ENCODE data around the gene FBXO4. TPM values are rescaled to one million over a fixed set of nuclear protein-coding genes. Genes with fewer than 3 reads are reported as not detected.

FBXO4 gene
- total RNA-seq, 4 donors from 2014 or later = 6.6 to 11.3 (median 8.8) TPM

DNA sequence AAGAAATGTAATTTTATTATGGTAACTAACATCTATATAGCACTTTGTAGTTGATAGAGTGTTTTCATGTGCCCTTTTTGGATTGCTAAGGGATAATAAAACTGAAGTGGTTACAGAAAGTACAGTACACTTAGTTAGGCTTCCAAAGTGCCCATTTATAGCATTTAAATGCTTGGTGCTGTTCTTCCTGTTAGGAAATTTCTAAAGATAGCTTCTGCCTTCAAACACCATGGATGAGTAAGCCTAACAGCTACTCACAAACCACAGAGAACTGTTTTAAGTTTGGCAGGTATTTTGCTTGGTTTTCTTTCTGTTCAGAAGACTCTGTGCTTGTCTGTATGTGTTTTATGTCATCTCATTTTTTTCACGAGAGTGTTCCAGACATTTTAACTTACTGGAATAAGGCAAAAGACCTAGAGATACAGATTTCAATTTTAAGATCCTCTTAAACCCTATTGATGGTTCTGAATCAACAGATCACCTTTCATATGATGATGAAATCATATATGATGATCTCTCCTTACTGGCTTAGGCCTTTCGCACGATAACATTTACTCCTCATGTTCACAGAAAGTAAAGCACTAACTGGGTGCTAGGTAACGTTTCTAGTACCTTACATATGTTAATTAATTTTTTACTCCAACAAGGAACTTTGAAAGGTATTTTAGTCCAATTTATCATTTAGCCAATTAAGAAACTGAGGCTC is 16.6 kb upstream of the FBXO4 start:
- TF ChIP-seq POLR2A (IDR thresholded peaks at IDR 0.05) (no peak), CTCF (IDR thresholded peaks at IDR 0.05) (no peak)
- DNase-seq (ENCODE audit: low spot score in 2 of 2) = no peak
- no peak overlapping the region for H3K4me3 ChIP-seq (ENCODE audit: low read depth, poor library complexity, severe bottlenecking)
- intact Hi-C loops (cut with DNase I; ENCODE audit: low total_unique reads) = no loop called here
- 90 to 92% methylated on average over 4 of the region's 4 CpGs for WGBS, 2 donors

- H3K4me3 ChIP-seq (ENCODE audit: low read depth, poor library complexity, severe bottlenecking) = no peak overlapping the region
- no peak for DNase-seq (ENCODE audit: low spot score in 2 of 2)
- TF ChIP-seq POLR2A (IDR thresholded peaks at IDR 0.05) (no peak), CTCF (IDR thresholded peaks at IDR 0.05) (no peak)
- WGBS, 2 donors = 86 to 90% methylated on average over 2 of the region's 2 CpGs
- intact Hi-C loops (cut with DNase I; ENCODE audit: low total_unique reads) = no loop called here
These were observed 7.0 kb upstream of the FBXO4 start for GRCh38 chr5:41918105-41918504.

GRCh38 chr5:41921166-41921565 is 3.9 kb upstream of the FBXO4 start:
- whole genome bisulfite sequencing, 2 donors = 87 to 98% methylated on average over 1 of the region's 1 CpG
- H3K4me3 ChIP-seq (ENCODE audit: low read depth, poor library complexity, severe bottlenecking) = no peak overlapping the region
- intact Hi-C loops (cut with DNase I; ENCODE audit: low total_unique reads) = no loop called here
- no peak for DNase-seq (ENCODE audit: low spot score in 2 of 2)
- TF ChIP-seq CTCF (IDR thresholded peaks at IDR 0.05) (no peak), POLR2A (IDR thresholded peaks at IDR 0.05) (no peak)

DNA sequence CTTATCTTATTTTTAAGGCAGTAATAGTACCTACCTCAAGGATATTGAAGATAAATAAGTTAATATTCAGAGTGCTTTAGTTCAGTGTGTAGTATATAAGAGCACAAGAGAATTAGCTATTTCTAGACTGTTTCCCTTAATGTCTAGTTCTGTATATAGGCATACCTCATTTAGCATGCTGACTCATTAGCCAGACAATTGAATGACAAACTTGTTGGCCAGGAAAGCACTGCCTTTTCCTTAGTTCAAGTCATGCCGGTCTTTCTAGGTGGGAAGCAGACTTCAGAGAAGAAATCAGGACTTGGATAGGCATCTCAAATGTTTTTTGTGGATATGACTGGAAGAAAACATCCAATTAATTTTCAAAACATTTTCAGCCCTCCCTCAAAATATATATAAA is 3.2 kb upstream of the FBXO4 start:
- WGBS, 2 donors = 44 to 63% methylated on average over 1 of the region's 1 CpG
- no peak overlapping the region for H3K4me3 ChIP-seq (ENCODE audit: low read depth, poor library complexity, severe bottlenecking)
- TF ChIP-seq CTCF (IDR thresholded peaks at IDR 0.05) = no peak
- TF ChIP-seq POLR2A (IDR thresholded peaks at IDR 0.05) = no peak
- intact Hi-C loops (cut with DNase I; ENCODE audit: low total_unique reads) = no loop called here
- DNase-seq (ENCODE audit: low spot score in 2 of 2) = no peak

- 53 to 56% methylated on average over 4 of the region's 4 CpGs for WGBS, 2 donors
These were observed 582 bp upstream of the FBXO4 start for GRCh38 chr5:41924526-41924871.

More at GRCh38 chr5:41924526-41924871, 582 bp upstream of the FBXO4 start:
- no peak overlapping the region for H3K4me3 ChIP-seq (ENCODE audit: low read depth, poor library complexity, severe bottlenecking)
- no peak for DNase-seq (ENCODE audit: low spot score in 2 of 2)
- TF ChIP-seq POLR2A (IDR thresholded peaks at IDR 0.05) = no peak
- TF ChIP-seq CTCF (IDR thresholded peaks at IDR 0.05) = no peak
- intact Hi-C loops (cut with DNase I; ENCODE audit: low total_unique reads) = no loop called here
